ENCODE results near the gene ASAP3. TPM values are rescaled to one million over a fixed set of nuclear protein-coding genes. Genes with fewer than 3 reads are reported as not detected.

ASAP3 gene
- total and polyA plus RNA-seq, 10 donors, result 2.9 to 13.8 (median 9.0) TPM

GRCh38 chr1:23399229-23399628 is 84.8 kb downstream of the ASAP3 start:
- WGBS, 5 donors, result 85 to 91% (median 90%) methylated on average over 1 of the region's 1 CpG
- intact Hi-C loops (cut with DNase I; ENCODE audit: low total_unique reads), result no loop called here
- TF ChIP-seq CTCF (IDR thresholded peaks at IDR 0.05 in 8 of 11, conservative IDR thresholded peaks at IDR 0.05 in 3 of 11) (no peak), POLR2A (IDR thresholded peaks at IDR 0.05) (no peak), POLR2AphosphoS5 (IDR thresholded peaks at IDR 0.05) (no peak)

GRCh38 chr1:23397908-23398307 is 86.1 kb downstream of the ASAP3 start:
- no peak overlapping the region for H3K27ac ChIP-seq
- H3K4me3 ChIP-seq, result no peak overlapping the region
- intact Hi-C loops (cut with DNase I; ENCODE audit: low total_unique reads), result no loop called here
- H3K9me3 ChIP-seq, result no peaks in the 10 kb centered on the region
- no peak for TF ChIP-seq CTCF (IDR thresholded peaks at IDR 0.05 in 8 of 11, conservative IDR thresholded peaks at IDR 0.05 in 3 of 11)
- no peak for TF ChIP-seq POLR2AphosphoS5 (IDR thresholded peaks at IDR 0.05)
- TF ChIP-seq POLR2A (IDR thresholded peaks at IDR 0.05), result no peak
- no peaks in the 10 kb centered on the region for H3K36me3 ChIP-seq
- WGBS, 5 donors, result 89 to 96% (median 94%) methylated on average over 7 of the region's 7 CpGs
- no peak for DNase-seq
- H3K27me3 ChIP-seq (replicated peaks in 1 of 7), result peaks cover 0 to 6% (median 0%) of the 10 kb centered on the region in 7 donors
- peaks cover 0 to 41% (median 30%) of the 10 kb centered on the region in 6 donors for H3K4me1 ChIP-seq

More at GRCh38 chr1:23399229-23399628, 84.8 kb downstream of the ASAP3 start:
- peaks cover 11 to 54% (median 37%) of the 10 kb centered on the region in 6 donors for H3K4me1 ChIP-seq
- H3K27me3 ChIP-seq (replicated peaks in 1 of 7), result no peaks in the 10 kb centered on the region
- no peak overlapping the region for H3K4me3 ChIP-seq
- no peak for DNase-seq
- no peaks in the 10 kb centered on the region for H3K36me3 ChIP-seq
- no peak overlapping the region for H3K27ac ChIP-seq
- no peaks in the 10 kb centered on the region for H3K9me3 ChIP-seq

- H3K9me3 ChIP-seq, result no peaks in the 10 kb centered on the region
- H3K27me3 ChIP-seq (replicated peaks in 1 of 7), result peaks cover 0 to 6% (median 0%) of the 10 kb centered on the region in 7 donors
- intact Hi-C loops (cut with DNase I; ENCODE audit: low total_unique reads), result no loop called here
- WGBS, 5 donors, result 85 to 100% (median 90%) methylated on average over 2 of the region's 2 CpGs
- H3K27ac ChIP-seq, result peak overlapping the region in 2 of 8 donors; percentile 83 to 89
- H3K4me1 ChIP-seq, result peaks cover 0 to 37% (median 21%) of the 10 kb centered on the region in 6 donors
- TF ChIP-seq POLR2A (IDR thresholded peaks at IDR 0.05), result no peak
- TF ChIP-seq CTCF (IDR thresholded peaks at IDR 0.05 in 8 of 11, conservative IDR thresholded peaks at IDR 0.05 in 3 of 11), result no peak
- no peak for TF ChIP-seq POLR2AphosphoS5 (IDR thresholded peaks at IDR 0.05)
- no peak for DNase-seq
- H3K36me3 ChIP-seq, result no peaks in the 10 kb centered on the region
- no peak overlapping the region for H3K4me3 ChIP-seq
Observed at GRCh38 chr1:23396380-23396779, 87.6 kb downstream of the ASAP3 start.

- no peak for DNase-seq
- no peak for TF ChIP-seq POLR2AphosphoS5 (IDR thresholded peaks at IDR 0.05)
- 65 to 75% (median 71%) methylated on average over 4 of the region's 4 CpGs for WGBS, 5 donors
- intact Hi-C loops (cut with DNase I; ENCODE audit: low total_unique reads), result no loop called here
- H3K4me3 ChIP-seq, result no peak overlapping the region
- H3K4me1 ChIP-seq, result peaks cover 0 to 33% (median 18%) of the 10 kb centered on the region in 6 donors
- H3K27ac ChIP-seq, result peak overlapping the region; percentile 69 to 89 (median 78)
- H3K36me3 ChIP-seq, result no peaks in the 10 kb centered on the region
- H3K27me3 ChIP-seq (replicated peaks in 1 of 7), result peaks cover 0 to 6% (median 0%) of the 10 kb centered on the region in 7 donors
- H3K9me3 ChIP-seq, result no peaks in the 10 kb centered on the region
Observed at GRCh38 chr1:23395849-23396248, 88.1 kb downstream of the ASAP3 start.
